Measurements from ENCODE around the gene ARHGEF28. TPM values are rescaled to one million over a fixed set of nuclear protein-coding genes. Genes with fewer than 3 reads are reported as not detected.

Gene ARHGEF28
- total RNA-seq, 1 donor from 2014 or later, result 37.4 TPM

DNA sequence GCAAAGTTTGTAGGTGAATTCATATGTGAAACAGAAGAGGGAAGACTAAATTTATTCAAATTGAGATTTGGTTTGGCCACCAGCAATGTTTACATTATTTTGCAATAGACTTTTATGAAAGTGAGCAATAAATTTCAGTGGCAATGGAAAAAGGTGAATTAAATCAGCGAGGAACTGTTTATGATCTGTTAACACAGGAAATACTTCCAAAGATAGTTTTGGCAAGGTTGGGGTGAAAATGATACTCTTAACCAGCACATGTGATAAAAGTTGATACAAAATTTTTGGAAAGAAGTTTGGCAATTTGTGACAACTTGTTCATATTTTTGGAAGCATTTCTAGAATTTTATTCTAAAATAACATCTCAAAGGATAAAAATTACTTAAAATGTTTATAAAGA is 119.8 kb downstream of the ARHGEF28 start:
- Histone ChIP-seq H3K4me3 (ENCODE audit: low read depth, low read length) (no peak overlapping the region), H3K27me3 (ENCODE audit: control insufficient read depth, insufficient read depth, low read length) (no peaks in the 10 kb centered on the region), H3K36me3 (ENCODE audit: control insufficient read depth, insufficient read depth, low read length) (no peaks in the 10 kb centered on the region)
- TF ChIP-seq, protein P1, sequence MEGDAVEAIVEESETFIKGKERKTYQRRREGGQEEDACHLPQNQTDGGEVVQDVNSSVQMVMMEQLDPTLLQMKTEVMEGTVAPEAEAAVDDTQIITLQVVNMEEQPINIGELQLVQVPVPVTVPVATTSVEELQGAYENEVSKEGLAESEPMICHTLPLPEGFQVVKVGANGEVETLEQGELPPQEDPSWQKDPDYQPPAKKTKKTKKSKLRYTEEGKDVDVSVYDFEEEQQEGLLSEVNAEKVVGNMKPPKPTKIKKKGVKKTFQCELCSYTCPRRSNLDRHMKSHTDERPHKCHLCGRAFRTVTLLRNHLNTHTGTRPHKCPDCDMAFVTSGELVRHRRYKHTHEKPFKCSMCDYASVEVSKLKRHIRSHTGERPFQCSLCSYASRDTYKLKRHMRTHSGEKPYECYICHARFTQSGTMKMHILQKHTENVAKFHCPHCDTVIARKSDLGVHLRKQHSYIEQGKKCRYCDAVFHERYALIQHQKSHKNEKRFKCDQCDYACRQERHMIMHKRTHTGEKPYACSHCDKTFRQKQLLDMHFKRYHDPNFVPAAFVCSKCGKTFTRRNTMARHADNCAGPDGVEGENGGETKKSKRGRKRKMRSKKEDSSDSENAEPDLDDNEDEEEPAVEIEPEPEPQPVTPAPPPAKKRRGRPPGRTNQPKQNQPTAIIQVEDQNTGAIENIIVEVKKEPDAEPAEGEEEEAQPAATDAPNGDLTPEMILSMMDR (IDR thresholded peaks at IDR 0.05; ENCODE audit: insufficient read depth, low read length, severe bottlenecking), result no peak
- DNase-seq (ENCODE audit: low read depth) (no peak), FAIRE-seq (no peak)

DNA sequence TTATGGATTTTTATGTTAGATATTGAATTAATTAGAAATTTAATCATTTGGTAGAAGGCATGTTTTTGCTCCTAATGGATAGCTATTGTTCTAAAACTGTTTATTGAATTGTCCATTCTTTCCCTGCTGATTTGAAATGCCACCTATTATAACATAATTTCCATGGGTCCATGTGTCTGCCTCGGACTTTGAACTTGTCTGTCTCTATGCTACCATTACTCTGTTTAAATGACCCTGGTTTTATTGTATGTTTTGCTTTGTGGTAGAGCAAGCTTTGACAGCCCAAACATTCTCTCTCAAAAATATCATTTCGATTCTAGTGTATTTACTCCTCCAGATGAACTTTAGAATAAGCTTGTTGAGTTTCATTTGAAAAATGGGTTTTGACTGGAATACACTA is 120.6 kb downstream of the ARHGEF28 start:
- DNase-seq (ENCODE audit: low read depth), result no peak
- no peaks in the 10 kb centered on the region for H3K27me3 ChIP-seq (ENCODE audit: control insufficient read depth, insufficient read depth, low read length)
- TF ChIP-seq, protein P1 (IDR thresholded peaks at IDR 0.05; ENCODE audit: insufficient read depth, low read length, severe bottlenecking), result no peak
- no peak for FAIRE-seq
- H3K4me3 ChIP-seq (ENCODE audit: low read depth, low read length), result no peak overlapping the region
- H3K36me3 ChIP-seq (ENCODE audit: control insufficient read depth, insufficient read depth, low read length), result no peaks in the 10 kb centered on the region

DNA sequence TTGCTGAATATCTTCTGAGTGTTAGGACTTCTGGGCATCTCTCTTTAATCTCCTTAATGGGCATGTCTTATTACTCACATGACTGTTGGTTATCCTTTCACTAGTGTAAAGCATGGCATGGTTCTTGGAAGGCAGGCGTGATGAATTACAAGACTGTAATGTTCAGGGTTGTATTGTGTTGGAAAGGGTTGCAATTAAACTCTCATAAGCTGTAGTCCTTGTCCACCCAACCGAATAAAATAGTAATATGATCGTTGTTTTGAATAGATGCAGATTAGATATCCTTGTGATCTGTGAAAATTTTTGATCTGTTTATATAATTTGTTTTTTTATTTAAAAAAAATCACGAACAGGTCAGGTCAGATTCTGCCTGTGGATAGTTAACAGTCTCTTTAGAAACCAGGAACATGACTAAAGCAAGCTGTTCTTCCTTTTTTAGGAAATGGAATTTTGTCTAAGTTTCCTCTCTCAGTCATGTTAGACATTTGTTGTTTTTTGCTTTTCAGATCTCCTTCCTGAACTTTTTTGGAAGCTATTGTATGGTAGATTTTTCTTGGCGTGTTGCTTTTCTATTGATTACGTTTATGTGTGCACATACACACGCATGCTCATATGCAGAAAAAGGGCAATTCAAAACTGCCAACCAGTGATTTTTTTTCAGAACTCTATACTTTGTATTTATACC is 121.8 kb downstream of the ARHGEF28 start:
- Histone ChIP-seq H3K36me3 (ENCODE audit: control insufficient read depth, insufficient read depth, low read length) (peaks cover 3% of the 10 kb centered on the region), H3K27me3 (ENCODE audit: control insufficient read depth, insufficient read depth, low read length) (no peaks in the 10 kb centered on the region), H3K4me3 (ENCODE audit: low read depth, low read length) (no peak overlapping the region)
- FAIRE-seq, result no peak
- DNase-seq (ENCODE audit: low read depth), result no peak
- TF ChIP-seq, protein P1 (IDR thresholded peaks at IDR 0.05; ENCODE audit: insufficient read depth, low read length, severe bottlenecking), result no peak

DNA sequence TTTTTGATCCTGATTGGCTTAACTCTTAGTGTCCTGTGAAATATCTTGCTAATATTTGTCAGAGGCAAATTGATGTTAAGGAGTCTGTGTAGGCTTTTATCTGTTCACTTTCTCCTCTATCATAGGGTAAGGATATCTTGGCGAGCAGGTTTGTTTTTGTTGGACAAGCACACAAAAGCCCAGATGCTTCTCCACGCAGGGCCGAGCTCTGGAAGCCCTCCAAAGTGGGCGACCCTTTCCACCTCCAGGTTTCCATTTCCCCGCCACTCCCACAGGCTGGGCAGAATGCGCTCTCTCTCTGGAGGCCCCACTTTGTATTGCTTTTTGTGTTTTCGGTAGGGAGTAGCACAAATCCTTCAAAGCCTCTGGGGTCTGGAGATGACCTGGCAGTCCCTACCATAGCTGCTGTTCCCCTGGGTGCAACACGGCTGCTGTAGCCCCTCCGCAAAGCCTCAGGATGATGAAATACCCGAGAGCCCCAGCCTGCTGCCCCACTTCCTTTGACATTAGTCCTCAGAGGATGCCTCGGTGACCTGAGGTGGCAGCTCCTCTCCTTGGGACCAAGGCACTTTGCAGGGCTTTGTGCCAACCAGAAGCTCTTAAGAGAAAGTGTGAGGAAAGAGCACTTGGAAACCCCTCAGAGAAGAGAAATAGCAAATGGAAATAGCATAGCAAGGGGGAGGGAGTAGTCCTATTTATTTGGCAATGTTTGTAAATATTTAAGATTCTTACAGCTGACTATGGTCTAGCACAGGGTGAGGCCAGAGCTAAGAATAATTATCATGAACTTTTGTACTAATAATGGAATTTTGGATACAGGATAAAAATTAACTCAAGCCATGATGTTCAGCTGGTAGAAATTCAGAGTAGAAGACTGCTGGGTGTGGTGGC is 122.8 kb downstream of the ARHGEF28 start:
- FAIRE-seq (no peak), DNase-seq (ENCODE audit: low read depth) (no peak)
- TF ChIP-seq, protein P1 (IDR thresholded peaks at IDR 0.05; ENCODE audit: insufficient read depth, low read length, severe bottlenecking), result no peak
- Histone ChIP-seq H3K27me3 (ENCODE audit: control insufficient read depth, insufficient read depth, low read length) (no peaks in the 10 kb centered on the region), H3K36me3 (ENCODE audit: control insufficient read depth, insufficient read depth, low read length) (peaks cover 3% of the 10 kb centered on the region), H3K4me3 (ENCODE audit: low read depth, low read length) (no peak overlapping the region)

DNA sequence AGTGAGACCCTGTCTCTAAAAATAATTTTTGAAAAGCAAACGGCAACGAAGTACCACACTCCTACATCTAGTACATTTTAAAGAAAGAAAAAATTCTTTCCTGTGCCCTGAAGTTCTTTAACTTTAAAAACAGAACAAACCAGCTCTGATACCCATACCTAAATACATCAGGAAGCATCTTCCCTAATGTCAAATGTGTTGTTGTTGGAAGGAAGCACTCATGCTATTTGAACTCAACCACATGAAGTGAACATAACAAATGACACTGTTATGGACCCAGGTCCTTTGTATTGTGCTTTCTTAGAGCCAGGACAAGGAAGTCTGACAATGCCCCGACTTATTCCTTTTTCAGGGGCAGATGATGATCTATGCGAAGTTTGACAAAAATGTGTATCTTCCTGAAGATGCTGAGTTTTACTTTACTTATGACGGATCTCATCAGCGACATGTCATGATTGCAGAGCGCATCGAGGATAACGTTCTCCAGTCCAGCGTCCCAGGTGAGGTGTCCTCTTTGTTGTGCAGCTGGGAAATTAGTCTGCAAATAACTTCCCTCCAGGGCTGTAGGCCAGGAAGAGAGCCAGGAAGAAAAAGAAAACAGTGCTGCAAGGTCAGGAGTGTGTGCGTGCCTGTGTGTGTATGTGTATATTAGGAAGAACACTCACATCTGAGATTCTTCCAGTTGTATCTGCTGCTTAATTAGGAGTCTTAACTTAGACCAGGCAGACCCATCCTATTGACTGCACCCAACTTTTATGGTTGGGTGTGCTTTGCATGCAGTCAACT is 123.7 kb downstream of the ARHGEF28 start:
- DNase-seq (ENCODE audit: low read depth) (no peak), FAIRE-seq (peak; percentile 52)
- Histone ChIP-seq H3K4me3 (ENCODE audit: low read depth, low read length) (no peak overlapping the region), H3K27me3 (ENCODE audit: control insufficient read depth, insufficient read depth, low read length) (no peaks in the 10 kb centered on the region), H3K36me3 (ENCODE audit: control insufficient read depth, insufficient read depth, low read length) (peaks cover 3% of the 10 kb centered on the region)
- TF ChIP-seq, protein P1 (IDR thresholded peaks at IDR 0.05; ENCODE audit: insufficient read depth, low read length, severe bottlenecking), result no peak

Data from bronchial epithelial cell (primary cell).